Activated CD4-positive, alpha-beta T cell treated with anti-CD3 and anti-CD28 coated beads, Interleukin-2, amount 10 ng/mL, durations not matched to agents 24 days and 14 days (primary cell): ENCODE data around the gene CSNK1E. TPM values are rescaled to one million over a fixed set of nuclear protein-coding genes. Genes with fewer than 3 reads are reported as not detected.

Experiments
- DNase-seq: peaks from one replicate; pipeline ENCODE4 v3.0.0; 2022
- H3K27ac Mint-ChIP-seq: one replicate; pipeline ENCODE4 v1.8.0; 2022; ENCODE audit warnings: mild to moderate bottlenecking, mixed read lengths
- H3K27me3 Mint-ChIP-seq: one replicate; pipeline ENCODE4 v1.8.0; 2022; ENCODE audit warnings: mixed read lengths
- H3K36me3 Mint-ChIP-seq: one replicate; pipeline ENCODE4 v1.8.0; 2022; ENCODE audit warnings: low read depth, mild to moderate bottlenecking, mixed read lengths
- H3K4me1 Mint-ChIP-seq: one replicate; pipeline ENCODE4 v1.8.0; 2021; ENCODE audit warnings: mixed read lengths
- H3K4me3 Mint-ChIP-seq: one replicate; pipeline ENCODE4 v1.8.0; 2022; ENCODE audit warnings: mild to moderate bottlenecking, moderate library complexity, mixed read lengths
- H3K9me3 Mint-ChIP-seq: one replicate; pipeline ENCODE4 v1.8.0; 2021; ENCODE audit warnings: mixed read lengths
- intact Hi-C: fragments of 100-400 bp; cut with micrococcal nuclease; formaldehyde crosslinking; loops from one replicate; pipeline ENCODE4 v1.15.1; 2023
- total RNA-seq: library from RNA; stranded (reverse); gene quantifications from 2 replicates; pipeline ENCODE4 v1.2.3, GENCODE V29; 2022

CSNK1E gene
- total RNA-seq, 1 donor from 2014 or later: 157 TPM

GRCh38 chr22:38294193-38294592 is 23.0 kb downstream of the CSNK1E start:
- H3K27me3 Mint-ChIP-seq: no peaks in the 10 kb centered on the region
- H3K4me3 Mint-ChIP-seq: no peak overlapping the region
- no peaks in the 10 kb centered on the region for H3K9me3 Mint-ChIP-seq
- intact Hi-C loops: no loop called here
- H3K27ac Mint-ChIP-seq: no peak overlapping the region
- H3K36me3 Mint-ChIP-seq: peaks cover 30% of the 10 kb centered on the region
- no peak for DNase-seq
- no peaks in the 10 kb centered on the region for H3K4me1 Mint-ChIP-seq

- Mint-ChIP-seq H3K27me3 (no peaks in the 10 kb centered on the region), H3K9me3 (no peaks in the 10 kb centered on the region), H3K4me3 (no peak overlapping the region), H3K36me3 (peaks cover 27% of the 10 kb centered on the region), H3K4me1 (no peaks in the 10 kb centered on the region), H3K27ac (no peak overlapping the region)
- DNase-seq: no peak
- intact Hi-C loops: no loop called here
Measured at GRCh38 chr22:38292694-38293093, 24.5 kb downstream of the CSNK1E start.

GRCh38 chr22:38291201-38291777 is 25.9 kb downstream of the CSNK1E start:
- Mint-ChIP-seq H3K4me1 (no peaks in the 10 kb centered on the region), H3K27ac (no peak overlapping the region)

GRCh38 chr22:38290347-38290746 is 26.9 kb downstream of the CSNK1E start:
- no peak for DNase-seq
- Mint-ChIP-seq H3K9me3 (no peaks in the 10 kb centered on the region), H3K36me3 (peaks cover 22% of the 10 kb centered on the region), H3K27ac (no peak overlapping the region), H3K27me3 (no peaks in the 10 kb centered on the region), H3K4me3 (no peak overlapping the region), H3K4me1 (no peaks in the 10 kb centered on the region)
- intact Hi-C loops: no loop called here

More at GRCh38 chr22:38291201-38291777, 25.9 kb downstream of the CSNK1E start:
- no peak for DNase-seq
- no peaks in the 10 kb centered on the region for H3K9me3 Mint-ChIP-seq
- H3K27me3 Mint-ChIP-seq: no peaks in the 10 kb centered on the region
- intact Hi-C loops: no loop called here
- no peak overlapping the region for H3K4me3 Mint-ChIP-seq
- H3K36me3 Mint-ChIP-seq: peaks cover 22% of the 10 kb centered on the region

GRCh38 chr22:38289583-38290082 is 27.6 kb downstream of the CSNK1E start:
- H3K4me1 Mint-ChIP-seq: no peaks in the 10 kb centered on the region
- no peaks in the 10 kb centered on the region for H3K9me3 Mint-ChIP-seq
- H3K27ac Mint-ChIP-seq: no peak overlapping the region
- no peaks in the 10 kb centered on the region for H3K27me3 Mint-ChIP-seq
- H3K4me3 Mint-ChIP-seq: no peak overlapping the region
- intact Hi-C loops: no loop called here
- peaks cover 22% of the 10 kb centered on the region for H3K36me3 Mint-ChIP-seq
- DNase-seq: no peak

DNA sequence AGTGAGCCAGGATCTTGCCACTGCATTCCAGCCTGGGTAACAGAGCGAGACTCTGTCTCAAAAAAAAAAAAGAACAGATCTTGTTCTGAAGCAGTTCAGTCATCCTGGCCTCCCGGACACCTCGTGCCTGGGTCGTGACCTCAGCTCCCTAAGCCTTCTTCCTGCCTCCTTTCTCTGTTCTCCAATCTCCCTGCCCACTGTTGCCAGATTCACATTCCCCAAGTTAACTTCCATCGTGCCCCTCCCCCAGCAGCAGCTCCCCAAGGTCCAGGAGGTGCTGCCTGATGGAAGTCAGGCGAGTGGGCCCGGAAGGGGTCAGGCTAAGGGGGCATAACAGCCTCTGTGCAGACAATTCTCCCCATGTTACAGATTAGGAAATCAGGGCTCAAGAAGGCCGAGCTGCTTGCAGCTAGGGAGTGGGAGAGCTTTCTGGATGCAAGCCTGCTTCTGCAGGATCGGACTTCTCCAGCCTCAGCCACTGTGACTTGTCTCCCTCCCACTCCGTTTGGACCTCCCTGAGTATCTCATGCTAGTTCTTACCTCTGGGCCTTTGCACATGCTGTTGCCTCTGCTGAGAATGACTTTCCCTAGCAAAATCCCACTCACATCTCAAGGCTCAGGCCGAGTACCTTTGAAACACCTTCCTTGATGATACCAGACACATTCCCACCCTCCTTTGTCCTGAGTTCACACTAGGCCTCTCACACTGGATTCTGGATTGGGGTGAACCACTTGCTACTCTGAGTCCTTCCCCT is 30.1 kb downstream of the CSNK1E start:
- Mint-ChIP-seq H3K36me3 (peaks cover 15% of the 10 kb centered on the region), H3K9me3 (no peaks in the 10 kb centered on the region), H3K27ac (no peak overlapping the region), H3K4me3 (no peak overlapping the region), H3K27me3 (no peaks in the 10 kb centered on the region), H3K4me1 (no peaks in the 10 kb centered on the region)
- DNase-seq: no peak
- intact Hi-C loops: no loop called here

GRCh38 chr22:38285018-38285417 is 32.2 kb downstream of the CSNK1E start:
- Mint-ChIP-seq H3K27me3 (no peaks in the 10 kb centered on the region), H3K4me3 (no peak overlapping the region), H3K36me3 (peaks cover 8% of the 10 kb centered on the region), H3K4me1 (no peaks in the 10 kb centered on the region), H3K9me3 (no peaks in the 10 kb centered on the region), H3K27ac (no peak overlapping the region)
- DNase-seq: no peak
- intact Hi-C loops: no loop called here

DNA sequence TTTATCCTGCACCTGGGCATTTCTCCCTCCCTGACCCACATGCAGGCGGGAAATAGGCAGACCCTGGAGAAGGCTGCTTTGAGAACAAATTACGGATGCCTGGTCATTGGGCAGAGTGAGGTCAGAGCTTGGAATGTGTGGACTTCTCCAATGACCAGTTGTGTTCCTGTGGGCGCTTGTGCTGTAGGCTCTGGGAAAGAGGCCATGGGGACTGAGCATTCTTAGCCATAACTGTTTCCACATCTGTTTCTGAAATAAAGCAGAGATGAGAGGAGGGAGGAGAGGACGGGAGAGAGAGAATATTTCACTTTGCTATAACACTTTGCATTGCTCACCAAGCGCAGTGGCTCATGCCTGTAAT is 33.2 kb downstream of the CSNK1E start:
- H3K36me3 Mint-ChIP-seq: peaks cover 8% of the 10 kb centered on the region
- H3K27ac Mint-ChIP-seq: no peak overlapping the region
- H3K4me1 Mint-ChIP-seq: no peaks in the 10 kb centered on the region
- H3K27me3 Mint-ChIP-seq: no peaks in the 10 kb centered on the region
- no peak overlapping the region for H3K4me3 Mint-ChIP-seq
- no peaks in the 10 kb centered on the region for H3K9me3 Mint-ChIP-seq
- intact Hi-C loops: no loop called here
- no peak for DNase-seq

GRCh38 chr22:38282397-38282796 is 34.8 kb downstream of the CSNK1E start:
- intact Hi-C loops: no loop called here
- no peaks in the 10 kb centered on the region for H3K27me3 Mint-ChIP-seq
- H3K9me3 Mint-ChIP-seq: no peaks in the 10 kb centered on the region
- no peaks in the 10 kb centered on the region for H3K4me1 Mint-ChIP-seq
- H3K27ac Mint-ChIP-seq: no peak overlapping the region
- no peak overlapping the region for H3K4me3 Mint-ChIP-seq
- peaks cover 5% of the 10 kb centered on the region for H3K36me3 Mint-ChIP-seq
- DNase-seq: no peak

DNA sequence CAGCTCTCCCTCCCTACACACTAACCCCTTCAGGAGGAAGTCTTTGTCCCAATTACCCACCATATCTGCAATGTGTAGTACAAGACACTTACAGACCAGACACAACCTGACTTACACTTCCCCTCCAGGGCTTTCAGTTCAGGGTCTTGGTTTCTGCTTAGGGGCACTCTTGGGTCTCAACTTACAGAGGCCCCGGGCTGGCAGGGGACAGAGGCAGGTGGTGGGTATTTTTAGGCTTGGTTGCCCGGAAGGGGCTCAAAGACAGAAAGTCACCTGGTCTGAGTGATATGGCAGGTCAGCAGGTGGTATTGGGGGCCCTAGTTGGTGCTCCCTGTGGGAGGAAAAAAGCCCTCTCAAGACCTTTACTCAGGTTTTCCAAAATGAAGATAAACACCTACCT is 41.1 kb downstream of the CSNK1E start:
- no peak for DNase-seq
- no peaks in the 10 kb centered on the region for H3K9me3 Mint-ChIP-seq
- peaks cover 14% of the 10 kb centered on the region for H3K4me1 Mint-ChIP-seq
- H3K27ac Mint-ChIP-seq: no peak overlapping the region
- peaks cover 2% of the 10 kb centered on the region for H3K36me3 Mint-ChIP-seq
- peaks cover 5% of the 10 kb centered on the region for H3K27me3 Mint-ChIP-seq
- intact Hi-C loops: loop anchor here (10.0 kb wide), 1 partner anchor 79 kb away; no protein-coding TSS in a partner anchor
- no peak overlapping the region for H3K4me3 Mint-ChIP-seq

DNA sequence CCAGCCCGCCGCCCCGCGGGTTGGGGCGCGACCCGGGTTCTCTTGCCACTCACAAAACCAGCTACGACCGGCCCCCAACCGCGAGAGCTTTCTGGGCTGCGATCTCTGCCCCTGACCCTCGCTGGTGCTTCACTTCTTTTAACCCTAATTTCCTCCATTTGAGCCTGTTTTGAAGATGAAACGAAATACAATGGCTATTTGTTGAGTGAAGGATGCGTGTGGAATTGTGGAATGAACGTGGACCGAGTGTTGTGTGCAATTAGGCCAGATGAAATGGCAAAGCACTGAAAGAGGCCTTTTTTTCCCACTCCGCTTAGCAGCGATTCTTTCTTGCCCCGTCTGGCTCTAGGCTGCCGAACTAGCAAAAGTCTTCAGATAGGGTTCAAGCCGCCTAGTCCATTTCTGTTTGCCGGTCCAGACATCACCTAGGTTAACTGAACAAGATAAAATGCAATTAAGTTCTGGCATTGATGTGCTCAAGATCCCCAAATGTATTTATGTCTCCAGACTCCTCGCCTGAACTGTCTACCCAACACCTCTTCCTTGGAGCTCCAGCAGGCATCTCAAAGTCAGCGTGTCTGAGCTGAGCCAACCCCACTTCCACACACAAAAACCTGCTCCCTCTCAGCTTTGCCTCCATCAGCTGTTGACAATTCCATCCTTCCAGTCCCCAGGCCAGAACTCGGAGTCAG is 44.0 kb downstream of the CSNK1E start:
- no peak for DNase-seq
- H3K9me3 Mint-ChIP-seq: no peaks in the 10 kb centered on the region
- intact Hi-C loops: loop anchor here (1.0 to 10.0 kb wide), 2 partner anchors 44 to 82 kb away; partner anchors contain the start of gene CSNK1E
- H3K4me1 Mint-ChIP-seq: peaks cover 31% of the 10 kb centered on the region
- H3K27me3 Mint-ChIP-seq: peaks cover 5% of the 10 kb centered on the region
- H3K36me3 Mint-ChIP-seq: peaks cover 2% of the 10 kb centered on the region
- H3K4me3 Mint-ChIP-seq: peak overlapping the region; percentile 90
- H3K27ac Mint-ChIP-seq: peak overlapping the region; percentile 89

GRCh38 chr22:38272373-38273134 is 44.7 kb downstream of the CSNK1E start, which contains the start of gene TMEM184B:
Gene TMEM184B, minus strand, starts transcription at chr22:38273010. Its CDS starts 25,049 bp downstream, at chr22:38247961.
- Mint-ChIP-seq H3K27me3 (peaks cover 5% of the 10 kb centered on the region), H3K27ac (peak within 1 kb of the TSS; percentile 89), H3K36me3 (peaks cover 4% of the 10 kb centered on the region), H3K4me1 (peaks cover 34% of the 10 kb centered on the region), H3K4me3 (peak within 1 kb of the TSS; percentile 90), H3K9me3 (no peaks in the 10 kb centered on the region)
- peak; percentile 96 for DNase-seq
- intact Hi-C loops: loop anchor here (1.0 to 10.0 kb wide), 2 partner anchors 45 to 82 kb away; partner anchors contain the start of gene CSNK1E

DNA sequence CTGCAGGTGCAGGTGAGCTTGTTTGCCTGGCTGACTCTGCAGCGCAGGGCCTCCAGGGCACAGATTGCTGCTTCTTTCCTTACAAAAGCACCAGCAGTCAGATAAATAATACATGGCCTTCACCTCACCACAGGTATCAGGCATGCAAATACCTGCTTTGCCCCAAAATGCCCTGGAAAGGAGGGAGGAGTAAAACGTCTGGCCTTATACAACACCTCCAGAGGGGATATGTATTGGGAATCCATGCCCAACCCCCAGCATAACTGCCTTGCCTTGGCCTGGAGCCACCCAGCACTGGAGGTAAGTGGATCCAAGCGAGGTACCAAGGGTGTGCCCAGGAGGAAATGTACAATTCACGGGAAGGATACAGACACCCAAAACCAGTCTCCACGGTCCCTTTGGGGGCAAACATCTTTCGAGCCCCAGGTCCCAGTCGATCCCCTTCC is 45.3 kb downstream of the CSNK1E start:
- peak overlapping the region; percentile 50 for H3K27ac Mint-ChIP-seq
- intact Hi-C loops: loop anchor here (10.0 kb wide), 1 partner anchor 83 kb away; no protein-coding TSS in a partner anchor
- peaks cover 38% of the 10 kb centered on the region for H3K4me1 Mint-ChIP-seq
- peak overlapping the region; percentile 86 for H3K4me3 Mint-ChIP-seq
- peak; percentile 69 for DNase-seq
- H3K27me3 Mint-ChIP-seq: peaks cover 5% of the 10 kb centered on the region
- no peaks in the 10 kb centered on the region for H3K9me3 Mint-ChIP-seq
- peaks cover 4% of the 10 kb centered on the region for H3K36me3 Mint-ChIP-seq
